Stimulated activated naive CD8-positive, alpha-beta T cell treated with anti-CD3 and anti-CD28 coated beads, Interleukin-15, amount 100 ng/mL, for 72 hours (primary cell): ENCODE results near the gene KIDINS220.
A peak's percentile ranks its signal among the peaks of the same experiment; 100 is the strongest.

Experiments
- ATAC-seq: fragments of 150-1000 bp; cut with Tn5 transposase; 2 replicates; pipeline ENCODE4 v1.10.0; 2021; ENCODE audit warnings: mild to moderate bottlenecking, moderate library complexity
- DNase-seq, 2 donors: peaks; one replicate each; pipeline ENCODE4 v3.0.0; 2021 to 2022
- H3K27ac Mint-ChIP-seq, 2 donors: one replicate each; pipeline ENCODE4 v1.8.0; 2022; ENCODE audit warnings: mild to moderate bottlenecking in 2 of 2, mixed read lengths in 2 of 2, moderate library complexity in 2 of 2
- H3K27me3 Mint-ChIP-seq: one replicate; pipeline ENCODE4 v1.8.0; 2022; ENCODE audit warnings: mixed read lengths
- H3K4me1 Mint-ChIP-seq: one replicate; pipeline ENCODE4 v1.8.0; 2022; ENCODE audit warnings: mild to moderate bottlenecking, mixed read lengths
- H3K4me3 Mint-ChIP-seq, 2 donors: one replicate each; pipeline ENCODE4 v1.8.0; 2022; ENCODE audit warnings: mild to moderate bottlenecking in 2 of 2, mixed read lengths in 2 of 2, moderate library complexity in 1 of 2
- H3K9me3 Mint-ChIP-seq, 2 donors: one replicate each; pipeline ENCODE4 v1.8.0; 2022; ENCODE audit warnings: mixed read lengths in 2 of 2

Gene KIDINS220

GRCh38 chr2:8858910-8859309, 21.5 kb upstream of the KIDINS220 start:
- H3K4me3 Mint-ChIP-seq: no peak overlapping the region
- no peaks in the 10 kb centered on the region for H3K27me3 Mint-ChIP-seq
- H3K9me3 Mint-ChIP-seq: no peaks in the 10 kb centered on the region
- DNase-seq (no peak), ATAC-seq (no peak)
- no peaks in the 10 kb centered on the region for H3K4me1 Mint-ChIP-seq
- H3K27ac Mint-ChIP-seq: no peak overlapping the region

DNA sequence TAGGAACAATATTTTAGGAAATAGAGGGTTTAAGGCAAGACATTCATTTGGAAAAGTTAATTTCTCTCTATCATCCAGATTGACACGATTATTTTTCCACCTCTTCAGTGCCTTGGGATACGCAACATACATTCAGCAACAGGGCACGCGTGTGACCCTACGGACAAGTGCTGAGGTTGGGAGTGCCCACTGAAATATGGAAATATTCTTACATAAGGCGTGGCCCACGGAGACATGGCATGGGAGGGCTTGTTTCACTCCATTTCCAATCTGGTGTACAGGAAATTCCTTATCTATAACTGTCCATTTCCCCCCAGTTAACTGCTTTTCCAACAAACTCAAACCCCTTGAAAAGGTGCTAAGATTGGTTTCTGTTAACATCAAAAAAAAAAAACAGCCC, 20.9 kb upstream of the KIDINS220 start:
- no peak overlapping the region for H3K27ac Mint-ChIP-seq
- H3K9me3 Mint-ChIP-seq: no peaks in the 10 kb centered on the region
- DNase-seq: no peak
- no peak for ATAC-seq
- H3K4me3 Mint-ChIP-seq: no peak overlapping the region
- H3K27me3 Mint-ChIP-seq: no peaks in the 10 kb centered on the region
- H3K4me1 Mint-ChIP-seq: no peaks in the 10 kb centered on the region

GRCh38 chr2:8857709-8858108, 20.3 kb upstream of the KIDINS220 start:
- H3K4me1 Mint-ChIP-seq: no peaks in the 10 kb centered on the region
- no peaks in the 10 kb centered on the region for H3K27me3 Mint-ChIP-seq
- H3K9me3 Mint-ChIP-seq: no peaks in the 10 kb centered on the region
- H3K27ac Mint-ChIP-seq: no peak overlapping the region
- ATAC-seq: no peak
- no peak overlapping the region for H3K4me3 Mint-ChIP-seq
- DNase-seq: no peak

GRCh38 chr2:8856176-8856575, 18.8 kb upstream of the KIDINS220 start:
- ATAC-seq (no peak), DNase-seq (no peak)
- H3K4me3 Mint-ChIP-seq: no peak overlapping the region
- H3K27me3 Mint-ChIP-seq: no peaks in the 10 kb centered on the region
- H3K27ac Mint-ChIP-seq: no peak overlapping the region
- no peaks in the 10 kb centered on the region for H3K9me3 Mint-ChIP-seq
- no peaks in the 10 kb centered on the region for H3K4me1 Mint-ChIP-seq

DNA sequence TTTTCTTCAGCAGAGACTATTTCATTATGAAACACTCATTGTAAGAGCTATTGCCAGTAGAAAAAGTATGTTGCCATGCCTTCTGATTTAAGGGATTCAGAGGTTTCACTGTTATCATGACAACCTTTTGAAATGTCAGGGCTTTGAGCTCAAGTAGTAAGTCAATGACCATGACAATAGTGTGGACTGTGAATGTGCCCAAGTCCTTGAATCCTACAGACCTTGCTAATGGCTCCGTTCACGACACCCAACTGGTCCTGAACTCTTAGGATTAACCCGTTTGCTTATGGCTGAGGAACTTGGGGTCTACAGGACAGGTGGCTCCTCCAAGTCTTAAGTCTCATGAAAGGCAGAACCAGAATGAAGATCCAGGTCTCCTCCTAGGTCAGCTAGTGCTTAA, 17.6 kb upstream of the KIDINS220 start:
- H3K4me1 Mint-ChIP-seq: no peaks in the 10 kb centered on the region
- no peak overlapping the region for H3K4me3 Mint-ChIP-seq
- no peak overlapping the region for H3K27ac Mint-ChIP-seq
- no peak for ATAC-seq
- no peak for DNase-seq
- H3K27me3 Mint-ChIP-seq: no peaks in the 10 kb centered on the region
- no peaks in the 10 kb centered on the region for H3K9me3 Mint-ChIP-seq

- Mint-ChIP-seq H3K4me1 (no peaks in the 10 kb centered on the region), H3K9me3 (no peaks in the 10 kb centered on the region), H3K4me3 (no peak overlapping the region), H3K27ac (no peak overlapping the region), H3K27me3 (no peaks in the 10 kb centered on the region)
- no peak for ATAC-seq
- no peak for DNase-seq
These were observed 16.0 kb upstream of the KIDINS220 start for GRCh38 chr2:8853426-8853825.

DNA sequence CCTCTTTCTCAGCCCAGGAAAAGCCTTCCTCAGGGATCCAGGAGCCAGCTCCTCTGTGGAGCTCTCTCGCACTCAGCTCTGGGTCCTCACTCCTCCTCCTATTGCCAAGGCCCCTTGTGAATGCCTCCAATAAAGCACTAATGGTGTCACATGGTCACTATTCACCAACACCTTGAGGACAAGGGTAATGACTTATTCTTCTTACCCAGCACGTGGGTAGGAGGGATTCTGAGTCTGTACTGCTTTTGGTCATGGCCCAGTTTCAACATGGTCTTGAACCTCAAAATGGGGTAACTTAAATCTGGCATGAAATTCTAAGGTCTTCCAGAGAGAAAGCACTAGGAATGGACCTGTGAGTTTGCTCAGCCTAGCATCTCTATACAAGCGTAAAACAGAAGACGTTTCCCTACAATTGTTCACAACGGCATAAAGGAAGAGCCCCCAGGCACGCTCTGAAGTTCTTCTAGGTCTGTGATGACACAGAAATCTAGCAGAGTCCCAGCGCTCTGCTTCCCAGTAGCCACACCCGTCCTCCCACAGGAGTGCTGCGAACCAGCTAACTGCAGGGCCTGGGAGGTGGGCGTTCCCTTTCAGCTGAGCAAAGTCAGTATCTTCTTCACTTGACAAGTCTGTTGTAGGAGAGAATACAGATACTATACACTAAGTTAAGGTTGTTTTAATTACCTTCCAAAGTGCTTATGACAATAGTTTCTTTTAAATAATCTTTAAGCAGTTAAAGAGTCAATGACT, 14.6 kb upstream of the KIDINS220 start:
- ATAC-seq (no peak), DNase-seq (no peak)
- H3K9me3 Mint-ChIP-seq: no peaks in the 10 kb centered on the region
- H3K27ac Mint-ChIP-seq: no peak overlapping the region
- H3K27me3 Mint-ChIP-seq: peaks cover 2% of the 10 kb centered on the region
- H3K4me3 Mint-ChIP-seq: no peak overlapping the region
- H3K4me1 Mint-ChIP-seq: no peaks in the 10 kb centered on the region

- no peak overlapping the region for H3K4me3 Mint-ChIP-seq
- H3K4me1 Mint-ChIP-seq: no peaks in the 10 kb centered on the region
- no peaks in the 10 kb centered on the region for H3K9me3 Mint-ChIP-seq
- ATAC-seq (no peak), DNase-seq (no peak)
- H3K27ac Mint-ChIP-seq: no peak overlapping the region
- H3K27me3 Mint-ChIP-seq: peaks cover 12% of the 10 kb centered on the region
These were observed 13.6 kb upstream of the KIDINS220 start for GRCh38 chr2:8850845-8851487.

DNA sequence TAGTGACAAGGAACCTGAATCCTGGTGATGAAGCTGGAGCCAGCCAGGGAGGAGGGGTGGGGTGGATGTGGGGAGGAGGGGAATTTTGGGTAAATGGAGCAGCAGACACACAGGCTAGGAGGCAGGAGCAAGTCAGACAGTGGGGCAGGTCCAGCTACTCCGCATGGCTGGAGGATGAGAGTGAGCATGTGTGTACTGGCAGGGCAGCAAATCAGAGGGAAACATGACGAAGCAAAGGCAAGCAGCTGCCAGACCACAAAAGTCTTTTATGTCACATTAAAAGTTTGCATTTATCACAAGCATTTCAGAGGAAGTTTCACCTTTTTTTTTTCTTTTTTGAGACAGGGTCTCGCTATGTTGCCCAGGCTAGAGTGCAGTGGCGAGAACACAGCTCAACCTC, 11.9 kb upstream of the KIDINS220 start:
- Mint-ChIP-seq H3K9me3 (no peaks in the 10 kb centered on the region), H3K4me3 (no peak overlapping the region), H3K27ac (no peak overlapping the region), H3K4me1 (no peaks in the 10 kb centered on the region), H3K27me3 (peaks cover 13% of the 10 kb centered on the region)
- DNase-seq: no peak
- ATAC-seq: no peak

GRCh38 chr2:8848328-8849100, 11.1 kb upstream of the KIDINS220 start:
- no peak overlapping the region for H3K27ac Mint-ChIP-seq
- DNase-seq (no peak), ATAC-seq (no peak)
- no peak overlapping the region for H3K4me3 Mint-ChIP-seq
- no peaks in the 10 kb centered on the region for H3K4me1 Mint-ChIP-seq
- H3K9me3 Mint-ChIP-seq: no peaks in the 10 kb centered on the region
- H3K27me3 Mint-ChIP-seq: peaks cover 13% of the 10 kb centered on the region

DNA sequence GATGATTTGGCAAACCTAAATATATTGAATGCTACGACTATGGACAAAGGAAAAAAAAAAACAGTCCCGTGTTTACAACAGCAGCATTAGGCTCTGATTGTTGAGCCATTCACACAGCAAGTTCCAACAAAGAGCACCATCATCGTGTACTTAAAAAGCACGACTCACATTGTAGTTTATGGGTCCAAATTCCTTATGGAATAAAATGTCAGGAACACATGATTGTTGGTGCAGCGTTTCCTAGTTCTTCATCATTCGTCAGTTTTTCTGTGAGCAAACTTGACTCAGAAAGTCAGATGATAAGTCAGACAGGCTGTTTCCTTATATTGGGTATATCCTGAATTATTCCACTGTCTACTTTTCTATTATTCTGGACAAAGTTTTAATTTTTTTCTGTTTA, 10.0 kb upstream of the KIDINS220 start:
- H3K4me3 Mint-ChIP-seq: no peak overlapping the region
- no peaks in the 10 kb centered on the region for H3K9me3 Mint-ChIP-seq
- no peak for DNase-seq
- peaks cover 13% of the 10 kb centered on the region for H3K27me3 Mint-ChIP-seq
- no peaks in the 10 kb centered on the region for H3K4me1 Mint-ChIP-seq
- ATAC-seq: no peak
- no peak overlapping the region for H3K27ac Mint-ChIP-seq

- peaks cover 10% of the 10 kb centered on the region for H3K27me3 Mint-ChIP-seq
- H3K9me3 Mint-ChIP-seq: no peaks in the 10 kb centered on the region
- peaks cover 6% of the 10 kb centered on the region for H3K4me1 Mint-ChIP-seq
- no peak for ATAC-seq
- no peak overlapping the region for H3K27ac Mint-ChIP-seq
- H3K4me3 Mint-ChIP-seq: no peak overlapping the region
- no peak for DNase-seq
These were observed 4.5 kb upstream of the KIDINS220 start for GRCh38 chr2:8841932-8842331.

- H3K27ac Mint-ChIP-seq: no peak overlapping the region
- DNase-seq (no peak), ATAC-seq (no peak)
- H3K27me3 Mint-ChIP-seq: no peaks in the 10 kb centered on the region
- H3K9me3 Mint-ChIP-seq: no peaks in the 10 kb centered on the region
- no peak overlapping the region for H3K4me3 Mint-ChIP-seq
- peaks cover 18% of the 10 kb centered on the region for H3K4me1 Mint-ChIP-seq
These were observed 3.2 kb upstream of the KIDINS220 start for GRCh38 chr2:8840475-8841091.

- ATAC-seq (no peak), DNase-seq (no peak)
- no peak overlapping the region for H3K4me3 Mint-ChIP-seq
- no peak overlapping the region for H3K27ac Mint-ChIP-seq
- no peaks in the 10 kb centered on the region for H3K9me3 Mint-ChIP-seq
- H3K27me3 Mint-ChIP-seq: no peaks in the 10 kb centered on the region
- H3K4me1 Mint-ChIP-seq: peaks cover 30% of the 10 kb centered on the region
These were observed 2.0 kb upstream of the KIDINS220 start for GRCh38 chr2:8839189-8839965.

GRCh38 chr2:8837795-8838140, 355 bp upstream of the KIDINS220 start:
- peak overlapping the region in 1 of 2 donors; percentile 71 for H3K27ac Mint-ChIP-seq
- H3K4me3 Mint-ChIP-seq: peak overlapping the region; percentile 93 to 97
- ATAC-seq (peak; percentile 27), DNase-seq (no peak)
- no peaks in the 10 kb centered on the region for H3K9me3 Mint-ChIP-seq
- no peaks in the 10 kb centered on the region for H3K27me3 Mint-ChIP-seq
- peaks cover 38% of the 10 kb centered on the region for H3K4me1 Mint-ChIP-seq
